Metanephros (tissue), 2 donors: ENCODE data around the gene PTPRH. TPM values are rescaled to one million over a fixed set of nuclear protein-coding genes. Genes with fewer than 3 reads are reported as not detected.

Source experiments
- small RNA-seq: library from RNA; depleted of rRNA; stranded (forward); fragments of <200 nt; gene quantifications from one replicate; pipeline ENCODE3, GENCODE V24; 2014; ENCODE audit warnings: low replicate concordance
- total RNA-seq: library from RNA; depleted of rRNA; stranded (reverse); fragments of >200 nt; gene quantifications from one replicate; pipeline ENCODE4 v1.2.3, GENCODE V29; 2014

PTPRH gene, protein sequence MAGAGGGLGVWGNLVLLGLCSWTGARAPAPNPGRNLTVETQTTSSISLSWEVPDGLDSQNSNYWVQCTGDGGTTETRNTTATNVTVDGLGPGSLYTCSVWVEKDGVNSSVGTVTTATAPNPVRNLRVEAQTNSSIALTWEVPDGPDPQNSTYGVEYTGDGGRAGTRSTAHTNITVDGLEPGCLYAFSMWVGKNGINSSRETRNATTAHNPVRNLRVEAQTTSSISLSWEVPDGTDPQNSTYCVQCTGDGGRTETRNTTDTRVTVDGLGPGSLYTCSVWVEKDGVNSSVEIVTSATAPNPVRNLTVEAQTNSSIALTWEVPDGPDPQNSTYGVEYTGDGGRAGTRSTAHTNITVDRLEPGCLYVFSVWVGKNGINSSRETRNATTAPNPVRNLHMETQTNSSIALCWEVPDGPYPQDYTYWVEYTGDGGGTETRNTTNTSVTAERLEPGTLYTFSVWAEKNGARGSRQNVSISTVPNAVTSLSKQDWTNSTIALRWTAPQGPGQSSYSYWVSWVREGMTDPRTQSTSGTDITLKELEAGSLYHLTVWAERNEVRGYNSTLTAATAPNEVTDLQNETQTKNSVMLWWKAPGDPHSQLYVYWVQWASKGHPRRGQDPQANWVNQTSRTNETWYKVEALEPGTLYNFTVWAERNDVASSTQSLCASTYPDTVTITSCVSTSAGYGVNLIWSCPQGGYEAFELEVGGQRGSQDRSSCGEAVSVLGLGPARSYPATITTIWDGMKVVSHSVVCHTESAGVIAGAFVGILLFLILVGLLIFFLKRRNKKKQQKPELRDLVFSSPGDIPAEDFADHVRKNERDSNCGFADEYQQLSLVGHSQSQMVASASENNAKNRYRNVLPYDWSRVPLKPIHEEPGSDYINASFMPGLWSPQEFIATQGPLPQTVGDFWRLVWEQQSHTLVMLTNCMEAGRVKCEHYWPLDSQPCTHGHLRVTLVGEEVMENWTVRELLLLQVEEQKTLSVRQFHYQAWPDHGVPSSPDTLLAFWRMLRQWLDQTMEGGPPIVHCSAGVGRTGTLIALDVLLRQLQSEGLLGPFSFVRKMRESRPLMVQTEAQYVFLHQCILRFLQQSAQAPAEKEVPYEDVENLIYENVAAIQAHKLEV
- 0.76 TPM for total RNA-seq

DNA sequence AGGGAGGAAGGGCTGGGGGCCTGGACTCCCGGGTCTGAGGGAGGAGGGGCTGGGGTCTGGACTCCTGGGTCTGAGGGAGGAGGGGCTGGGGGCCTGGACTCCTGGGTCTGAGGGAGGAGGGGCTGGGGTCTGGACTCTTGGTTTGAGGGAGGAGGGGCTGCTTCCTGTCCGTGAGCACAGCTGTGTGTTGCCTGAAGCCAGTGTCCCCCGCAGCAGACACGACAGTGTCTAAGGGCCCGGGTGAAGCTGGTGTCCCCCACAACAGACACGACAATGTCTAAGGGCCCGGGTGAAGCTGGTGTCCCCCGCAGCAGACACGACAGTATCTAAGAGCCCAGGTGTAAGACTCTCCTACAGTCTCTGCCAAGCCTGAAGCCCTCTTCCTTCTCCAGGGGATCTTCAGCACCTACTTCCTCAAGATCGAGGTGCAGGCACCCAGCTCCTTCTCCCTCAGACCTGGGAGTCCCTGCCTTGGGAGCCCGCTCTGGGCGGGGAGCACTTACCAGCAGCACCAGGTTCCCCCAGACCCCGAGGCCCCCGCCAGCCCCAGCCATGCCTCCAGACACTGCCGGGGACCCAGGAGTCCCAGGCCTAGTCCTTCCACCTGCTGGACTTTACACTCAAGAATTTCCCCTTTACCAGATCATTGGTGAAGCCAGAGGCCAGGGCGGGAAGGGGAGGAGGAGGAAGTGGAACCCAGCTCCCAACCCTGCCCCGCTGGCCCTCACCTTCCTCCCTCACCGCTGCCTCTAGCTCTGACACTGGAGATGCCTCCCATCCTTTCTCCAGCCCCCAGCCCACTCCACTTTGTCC, at the start of gene PTPRH:
TSS of gene PTPRH (minus strand) at position 622 of the 813 bp plus-strand sequence. CDS start at position 554, 68 bp downstream.

DNA sequence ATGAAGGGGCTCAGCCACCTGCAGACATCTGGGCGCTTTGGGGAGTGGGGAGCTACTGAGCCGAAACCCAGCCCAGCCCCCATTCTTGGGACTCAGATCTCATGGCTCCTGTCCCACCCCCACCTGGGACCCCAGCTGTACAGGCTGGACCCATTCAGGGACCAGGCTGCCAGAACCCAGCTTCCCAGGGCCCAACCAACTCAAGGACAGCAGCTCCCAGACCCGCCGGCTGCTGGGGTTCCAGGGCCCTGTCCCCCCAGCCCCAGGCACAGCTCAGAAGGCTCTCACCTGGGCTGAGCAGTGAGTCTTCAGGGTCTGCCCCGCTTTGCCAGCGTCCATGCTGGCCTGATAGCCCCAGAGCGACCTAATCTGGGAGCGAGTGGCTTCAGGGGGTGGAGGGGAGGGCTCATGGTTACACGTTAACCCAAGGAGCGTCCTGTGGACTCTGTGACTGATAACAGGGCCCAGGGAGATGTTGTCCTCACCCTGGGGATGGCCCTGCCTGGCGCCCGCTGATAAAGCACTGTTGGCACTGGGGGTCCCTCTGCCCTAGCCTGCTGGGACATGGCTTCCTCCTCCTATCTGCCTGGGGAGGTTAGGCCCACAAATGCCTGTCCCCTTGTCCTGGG, 19.2 kb upstream of the PTPRH start, which contains the start of gene TMEM86B:
TSS of gene TMEM86B (minus strand) at position 361 of the 629 bp plus-strand sequence. CDS start at position 339, 22 bp downstream.

DNA sequence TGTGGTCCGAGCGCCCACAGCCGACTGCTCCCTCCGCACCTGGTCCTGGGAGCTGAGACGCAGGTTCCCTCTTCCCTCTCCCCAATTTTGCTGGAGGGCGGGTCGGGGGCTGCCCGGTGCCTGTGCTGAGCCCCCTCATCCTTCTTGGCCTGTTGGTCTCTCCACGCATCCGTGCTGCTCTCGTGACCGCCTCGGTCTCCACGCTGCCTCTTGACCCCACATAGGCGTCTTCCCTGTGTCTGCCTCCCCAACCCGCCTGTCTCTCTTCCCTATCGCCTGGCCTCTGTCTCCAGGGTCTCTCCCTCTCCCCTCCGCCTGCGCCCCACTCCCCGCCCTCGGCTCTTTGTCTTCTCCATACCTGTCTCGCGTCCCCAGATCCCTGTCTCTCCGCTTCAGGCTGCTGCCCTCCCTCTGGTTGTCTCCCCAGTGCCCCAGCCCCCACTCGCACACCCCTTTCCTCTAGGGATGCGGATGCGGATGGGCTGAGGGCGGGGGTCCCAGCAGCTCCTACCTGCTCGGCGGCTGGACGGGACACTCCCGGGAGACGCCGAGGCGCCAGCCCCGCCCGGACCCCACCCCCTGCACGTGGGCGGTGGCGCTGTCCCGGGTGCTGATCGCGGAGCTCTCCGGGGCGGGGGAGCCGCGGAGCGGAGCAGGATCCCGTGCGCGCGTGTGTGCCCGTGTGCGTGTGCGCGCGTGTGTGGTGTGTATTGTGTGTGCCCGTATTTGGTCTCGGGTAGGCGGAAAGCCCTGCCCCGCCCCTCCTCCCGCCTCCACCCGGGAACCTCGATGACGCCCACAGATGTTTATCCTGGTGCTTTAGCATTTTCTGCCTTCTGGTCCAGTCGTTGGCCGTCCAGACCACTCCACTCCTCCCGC, 29.5 kb downstream of the PTPRH start, which contains the start of gene SYT5:
TSS of gene SYT5 (minus strand) at position 684 of the 879 bp plus-strand sequence. CDS start 1,248 bp downstream, outside the sequence.

DNA sequence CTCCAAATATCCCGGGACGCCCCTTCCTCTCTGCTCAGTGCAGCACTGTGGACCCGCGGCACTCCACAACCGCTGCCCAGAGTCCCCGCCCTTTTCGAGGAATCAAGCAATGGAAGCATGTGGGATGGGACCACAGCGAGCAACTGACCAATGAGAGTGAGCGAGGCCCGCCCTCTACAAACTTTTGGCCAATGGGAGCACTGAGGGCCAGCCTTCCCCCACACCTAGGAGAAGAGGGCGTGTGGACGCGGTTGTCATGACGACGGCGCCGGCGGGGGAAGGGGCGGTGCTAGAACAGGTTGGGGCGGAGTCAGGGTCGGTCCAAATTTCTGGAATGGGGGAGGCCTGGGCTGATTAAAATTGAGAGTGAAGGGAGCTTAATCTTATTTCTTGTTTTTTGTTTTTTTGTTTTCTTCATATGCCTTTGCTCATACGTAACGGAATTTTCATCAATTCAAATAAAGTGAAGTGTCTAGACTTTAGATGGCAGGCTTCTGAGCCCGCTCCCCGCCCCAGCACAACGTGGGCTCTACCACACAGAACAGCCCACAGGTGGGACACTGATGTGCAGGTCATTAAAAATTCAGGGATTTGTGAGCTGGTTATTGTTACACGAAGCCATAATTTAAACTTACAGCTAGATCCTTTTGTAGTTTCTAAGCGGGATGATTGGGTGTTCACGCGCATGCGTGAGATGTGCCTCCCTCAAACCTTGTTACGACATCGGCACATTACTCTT, 42.6 kb downstream of the PTPRH start, which contains the start of gene DNAAF3:
TSS of gene DNAAF3 (minus strand) at position 84 of the 739 bp plus-strand sequence. CDS start 200 bp downstream, outside the sequence.

DNA sequence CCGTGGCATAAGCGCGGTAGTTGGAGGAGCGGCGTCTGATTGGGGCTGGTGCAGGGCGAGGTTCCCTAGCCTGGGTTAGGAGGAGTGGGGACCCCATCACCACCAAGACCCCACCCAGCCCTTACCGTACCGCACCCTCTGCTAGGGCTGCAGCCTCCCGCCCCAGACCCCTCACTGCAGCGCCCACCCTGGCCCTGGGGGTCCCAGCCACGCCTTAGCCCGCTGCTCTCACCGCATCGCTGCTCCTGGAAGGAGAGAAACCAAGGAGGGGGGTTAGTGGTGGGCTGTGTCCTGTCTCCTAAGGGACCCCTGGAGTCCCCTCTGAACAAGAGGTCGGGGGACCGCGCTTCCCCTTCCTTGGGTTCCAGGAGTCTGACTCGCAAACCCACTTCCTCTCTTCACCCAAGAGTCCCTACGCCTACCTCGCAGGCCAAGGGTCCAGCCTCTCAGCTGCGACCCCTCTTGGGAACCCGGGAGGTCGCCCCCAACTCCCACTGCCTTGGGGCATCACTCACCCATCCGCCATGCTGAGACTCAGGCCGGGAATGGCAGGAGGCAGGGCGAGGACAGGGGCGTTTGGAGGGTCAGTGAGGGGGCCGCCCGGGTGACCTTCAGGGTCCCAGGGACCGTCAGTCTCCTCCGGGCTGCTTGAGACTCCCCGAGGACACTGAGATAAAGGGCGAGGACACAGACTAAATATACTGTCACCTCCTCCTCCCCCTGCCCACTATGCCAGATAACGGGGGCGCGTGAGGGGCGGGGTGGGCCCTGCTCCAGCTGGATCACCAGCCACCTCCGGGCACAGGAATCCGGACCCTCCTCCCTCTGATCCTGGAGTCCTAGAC, 52.0 kb downstream of the PTPRH start, which contains the start of gene TNNI3:
TSS of gene TNNI3 (minus strand) at position 669 of the 845 bp plus-strand sequence. CDS start at position 526, 143 bp downstream.

DNA sequence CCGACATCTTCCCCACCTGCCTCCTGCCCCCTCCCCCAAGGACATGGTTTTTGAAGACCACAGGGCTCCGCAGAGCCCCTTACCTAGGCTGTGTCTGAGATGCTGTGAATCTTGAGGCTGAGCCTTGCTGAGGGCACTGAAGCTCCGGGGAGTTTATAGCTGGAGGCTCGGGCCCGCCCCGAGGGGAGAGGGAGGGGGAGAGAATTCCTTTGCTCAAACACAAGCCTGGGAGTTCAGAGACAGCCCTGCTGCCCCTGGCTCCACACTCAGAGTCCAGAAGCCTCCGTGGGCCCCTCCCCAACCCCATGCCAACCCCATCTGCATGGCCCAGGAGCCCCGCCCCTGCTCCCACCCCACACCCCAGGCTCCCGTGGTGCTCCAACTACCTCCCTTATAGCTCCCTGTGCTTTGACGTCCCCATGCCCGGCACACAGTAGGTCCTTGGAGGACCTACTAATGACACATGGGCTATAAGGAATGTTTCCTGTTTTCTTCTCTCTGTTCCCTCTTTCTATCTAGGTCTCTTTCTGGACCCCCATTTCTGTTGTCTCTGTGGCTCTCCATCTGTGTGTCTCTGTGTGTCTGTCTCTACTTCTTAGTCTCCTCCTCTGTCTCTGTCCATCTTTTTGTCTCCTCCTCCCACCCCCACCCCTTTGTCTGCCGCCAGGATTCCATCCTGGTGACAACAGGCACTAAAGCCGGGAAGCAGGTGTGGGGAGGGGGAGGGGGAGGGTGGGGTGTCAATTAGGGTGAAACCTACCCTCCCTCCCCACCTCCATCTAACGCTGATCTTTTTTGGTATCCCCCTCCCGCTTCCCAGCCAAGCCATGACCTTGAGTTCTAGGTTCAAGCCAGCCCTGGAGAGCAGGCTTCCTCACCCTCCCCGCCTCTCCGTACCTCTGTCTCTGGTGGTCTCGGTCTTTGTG, 60.0 kb downstream of the PTPRH start, which contains the start of gene TNNT1:
TSS of gene TNNT1 (minus strand) at position 129 of the 926 bp plus-strand sequence. CDS start 2,049 bp downstream, outside the sequence.

Small RNA genes lying within 50 kb of the gene (small RNA-seq; reads per million reads assigned to genes)
- gene MIR6802 (not detected), gene MIR6803 (not detected), gene MIR6804 (not detected), gene RF01210 (not detected)

Other genes with a start within 250 kb of the PTPRH start
- gene NLRP2, start 243.1 kb downstream of the PTPRH start, total RNA-seq = 13.8 TPM
- gene GP6, start 171.2 kb downstream of the PTPRH start, total RNA-seq = 0.47 TPM
- 35.1 TPM for gene RDH13, start 146.4 kb downstream of the PTPRH start, total RNA-seq
- 32.5 TPM for gene EPS8L1, start 133.6 kb downstream of the PTPRH start, total RNA-seq
- gene PPP1R12C, start 91.9 kb downstream of the PTPRH start, total RNA-seq = 53.5 TPM
- gene TNNT1, start 60.3 kb downstream of the PTPRH start, total RNA-seq = 26.9 TPM
- gene TNNI3, start 51.8 kb downstream of the PTPRH start, total RNA-seq = 1.1 TPM
- gene DNAAF3, start 42.9 kb downstream of the PTPRH start, total RNA-seq = 5.2 TPM
- not detected for gene SYT5, start 29.2 kb downstream of the PTPRH start, total RNA-seq
- 1.3 TPM for gene TMEM86B, start 19.3 kb upstream of the PTPRH start, total RNA-seq
- gene PPP6R1, start 49.5 kb upstream of the PTPRH start, total RNA-seq = 37.1 TPM
- gene HSPBP1, start 70.6 kb upstream of the PTPRH start, total RNA-seq = 28.1 TPM
- gene BRSK1, start 74.5 kb upstream of the PTPRH start, total RNA-seq = 11.2 TPM
- gene TMEM150B, start 115.8 kb upstream of the PTPRH start, total RNA-seq = 2.1 TPM
- 22.5 TPM for gene KMT5C, start 130.4 kb upstream of the PTPRH start, total RNA-seq
- gene COX6B2, start 145.2 kb upstream of the PTPRH start, total RNA-seq = 0.12 TPM
- not detected for gene GARIN5B, start 153.8 kb upstream of the PTPRH start, total RNA-seq
- 0.41 TPM for gene IL11, start 161.0 kb upstream of the PTPRH start, total RNA-seq
- not detected for gene TMEM190, start 167.3 kb upstream of the PTPRH start, total RNA-seq
- 1.6 TPM for gene TMEM238, start 174.8 kb upstream of the PTPRH start, total RNA-seq
- gene RPL28, start 176.4 kb upstream of the PTPRH start, total RNA-seq = 334 TPM
- gene UBE2S, start 198.3 kb upstream of the PTPRH start, total RNA-seq = 21.2 TPM
- 0.12 TPM for gene SHISA7, start 233.8 kb upstream of the PTPRH start, total RNA-seq